Thyroid gland (tissue), 4 donors: ENCODE data around the gene SLC4A4.

Source experiments
- POLR2A ChIP-seq, 2 donors: fragments of 450-650 bp; IDR thresholded peaks; one replicate each; pipeline ENCODE4 v1.6.1; 2017; ENCODE audit warnings: antibody characterized with exemption in 2 of 2, mild to moderate bottlenecking in 2 of 2, moderate library complexity in 1 of 2
- TF ChIP-seq, protein P1 (sequence below), 6 experiments: fragments of 200-600 bp in 3 of 6; fragments of 450-650 bp in 3 of 6; sonication (generic) in 3 of 6; IDR thresholded peaks; one replicate each; pipeline ENCODE4 v1.5.1; 2016 to 2019; ENCODE audit warnings: antibody characterized with exemption in 6 of 6, mild to moderate bottlenecking in 2 of 6, inconsistent platforms in 1 of 6, moderate library complexity in 1 of 6

DNA sequence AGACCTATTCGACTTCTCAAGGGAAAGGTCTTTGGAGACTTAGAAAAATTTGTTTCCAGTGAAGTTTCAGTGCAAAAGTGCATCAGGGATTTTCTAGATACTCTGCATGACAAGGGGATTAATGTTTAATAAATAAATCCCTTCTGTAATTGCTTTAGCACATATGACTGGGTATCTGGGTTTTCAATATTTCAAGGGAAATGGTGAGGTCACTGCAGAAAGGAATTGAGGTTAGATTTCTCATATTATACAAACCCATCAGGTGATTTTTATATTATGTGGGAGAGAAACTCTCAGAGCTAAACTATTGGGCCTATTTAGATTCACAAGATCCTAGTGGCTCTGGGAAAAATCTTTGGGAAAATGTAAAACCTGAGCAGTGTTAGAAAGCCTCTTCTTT is 48.3 kb upstream of the SLC4A4 start:
- TF ChIP-seq, protein P1, sequence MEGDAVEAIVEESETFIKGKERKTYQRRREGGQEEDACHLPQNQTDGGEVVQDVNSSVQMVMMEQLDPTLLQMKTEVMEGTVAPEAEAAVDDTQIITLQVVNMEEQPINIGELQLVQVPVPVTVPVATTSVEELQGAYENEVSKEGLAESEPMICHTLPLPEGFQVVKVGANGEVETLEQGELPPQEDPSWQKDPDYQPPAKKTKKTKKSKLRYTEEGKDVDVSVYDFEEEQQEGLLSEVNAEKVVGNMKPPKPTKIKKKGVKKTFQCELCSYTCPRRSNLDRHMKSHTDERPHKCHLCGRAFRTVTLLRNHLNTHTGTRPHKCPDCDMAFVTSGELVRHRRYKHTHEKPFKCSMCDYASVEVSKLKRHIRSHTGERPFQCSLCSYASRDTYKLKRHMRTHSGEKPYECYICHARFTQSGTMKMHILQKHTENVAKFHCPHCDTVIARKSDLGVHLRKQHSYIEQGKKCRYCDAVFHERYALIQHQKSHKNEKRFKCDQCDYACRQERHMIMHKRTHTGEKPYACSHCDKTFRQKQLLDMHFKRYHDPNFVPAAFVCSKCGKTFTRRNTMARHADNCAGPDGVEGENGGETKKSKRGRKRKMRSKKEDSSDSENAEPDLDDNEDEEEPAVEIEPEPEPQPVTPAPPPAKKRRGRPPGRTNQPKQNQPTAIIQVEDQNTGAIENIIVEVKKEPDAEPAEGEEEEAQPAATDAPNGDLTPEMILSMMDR (IDR thresholded peaks at IDR 0.05), result no peak
- TF ChIP-seq POLR2A (IDR thresholded peaks at IDR 0.05), result no peak
